ENCODE data around the gene ZNF669. TPM values are rescaled to one million over a fixed set of nuclear protein-coding genes. Genes with fewer than 3 reads are reported as not detected.
A peak's percentile ranks its signal among the peaks of the same experiment; 100 is the strongest.
"Not testable (repeated sequence)": the region's sequence is repeated elsewhere in the genome, so short reads cannot be mapped to it uniquely, and the experiment has no call there.

ZNF669 gene
- total RNA-seq, result 1 to 10 TPM; 9.4 to 10.0 TPM
- polyA plus RNA-seq, result 15.7 TPM

GRCh38 chr1:247103859-247104591, at the start of gene ZNF669:
TSS of gene ZNF669 (minus strand) at chr1:247104356. CDS start at chr1:247104199, 157 bp downstream.
- peak within 1 kb of the TSS; percentile 89 to 97 (median 93) for H3K4me3 Mint-ChIP-seq
- DNase-seq, result peak; percentile 83 to 93 (median 88)
- peaks cover 14 to 29% (median 25%) of the 10 kb centered on the region in 3 donors for H3K4me1 Mint-ChIP-seq
- peaks cover 23% of the 10 kb centered on the region for H3K9me3 ChIP-seq (ENCODE audit: low read length)
- H3K36me3 Mint-ChIP-seq, result peaks cover 20 to 41% (median 38%) of the 10 kb centered on the region in 3 donors
- peaks cover 14 to 41% (median 36%) of the 10 kb centered on the region in 5 donors for H3K9me3 Mint-ChIP-seq
- H3K4me3 ChIP-seq (ENCODE audit: low read length), result peak within 1 kb of the TSS; percentile 71
- CTCF ChIA-PET, result no interaction called here
- H3K27me3 ChIP-seq (ENCODE audit: insufficient read depth, low read length, poor library complexity, severe bottlenecking), result no peaks in the 10 kb centered on the region
- peak within 1 kb of the TSS; percentile 73 to 97 (median 85) for H3K27ac Mint-ChIP-seq
- peaks cover 5% of the 10 kb centered on the region for H3K4me1 ChIP-seq (ENCODE audit: insufficient read depth, low read length)
- peaks cover 25% of the 10 kb centered on the region for H3K36me3 ChIP-seq (ENCODE audit: insufficient read depth, low read length)
- H3K27me3 Mint-ChIP-seq, result peaks cover 20 to 25% of the 10 kb centered on the region in 2 donors
- peak within 1 kb of the TSS; percentile 66 for H3K27ac ChIP-seq (ENCODE audit: low read depth, low read length)
- POLR2A ChIA-PET, result interaction anchor here (1.8 kb wide), 1 partner anchor 106 kb away, joined by 6 read pairs; no protein-coding TSS in a partner anchor

GRCh38 chr1:247147781-247148180, 43.6 kb upstream of the ZNF669 start:
- Histone ChIP-seq H3K9me3 (ENCODE audit: low read length) (peaks cover 62% of the 10 kb centered on the region), H3K27ac (ENCODE audit: low read depth, low read length) (no peak overlapping the region), H3K4me3 (ENCODE audit: low read length) (no peak overlapping the region), H3K27me3 (ENCODE audit: insufficient read depth, low read length, poor library complexity, severe bottlenecking) (no peaks in the 10 kb centered on the region), H3K4me1 (ENCODE audit: insufficient read depth, low read length) (no peaks in the 10 kb centered on the region), H3K36me3 (ENCODE audit: insufficient read depth, low read length) (peaks cover 4% of the 10 kb centered on the region)
- POLR2A ChIA-PET, result no interaction called here
- Mint-ChIP-seq H3K4me3 (no peak overlapping the region), H3K4me1 (no peaks in the 10 kb centered on the region), H3K27me3 (no peaks in the 10 kb centered on the region), H3K36me3 (peaks cover 26 to 72% (median 56%) of the 10 kb centered on the region in 3 donors), H3K27ac (no peak overlapping the region), H3K9me3 (peaks cover 36 to 86% (median 77%) of the 10 kb centered on the region in 5 donors)
- no peak for DNase-seq
- CTCF ChIA-PET, result no interaction called here

GRCh38 chr1:247147120-247147519, 43.0 kb upstream of the ZNF669 start:
- H3K27me3 ChIP-seq (ENCODE audit: insufficient read depth, low read length, poor library complexity, severe bottlenecking); CTCF ChIA-PET; H3K27ac Mint-ChIP-seq; H3K4me3 ChIP-seq (ENCODE audit: low read length); H3K4me1 ChIP-seq (ENCODE audit: insufficient read depth, low read length); H3K36me3 ChIP-seq (ENCODE audit: insufficient read depth, low read length); DNase-seq; H3K27ac ChIP-seq (ENCODE audit: low read depth, low read length); H3K27me3 Mint-ChIP-seq; H3K4me1 Mint-ChIP-seq: not testable (repeated sequence)
- H3K4me3 Mint-ChIP-seq, result peak overlapping the region in 1 of 7 donors; percentile 15
- H3K36me3 Mint-ChIP-seq, result peaks cover 26 to 74% (median 55%) of the 10 kb centered on the region in 3 donors
- POLR2A ChIA-PET, result interaction anchor here (0.7 kb wide), 1 partner anchor 38 kb away, joined by 4 read pairs; no protein-coding TSS in a partner anchor
- peaks cover 39 to 88% (median 77%) of the 10 kb centered on the region in 5 donors for H3K9me3 Mint-ChIP-seq
- peaks cover 66% of the 10 kb centered on the region for H3K9me3 ChIP-seq (ENCODE audit: low read length)

- Histone ChIP-seq H3K27ac (ENCODE audit: low read depth, low read length) (no peak overlapping the region), H3K4me1 (ENCODE audit: insufficient read depth, low read length) (no peaks in the 10 kb centered on the region), H3K36me3 (ENCODE audit: insufficient read depth, low read length) (peaks cover 4% of the 10 kb centered on the region), H3K27me3 (ENCODE audit: insufficient read depth, low read length, poor library complexity, severe bottlenecking) (no peaks in the 10 kb centered on the region), H3K9me3 (ENCODE audit: low read length) (peaks cover 68% of the 10 kb centered on the region), H3K4me3 (ENCODE audit: low read length) (no peak overlapping the region)
- no peak overlapping the region for H3K27ac Mint-ChIP-seq
- H3K4me3 Mint-ChIP-seq, result peak overlapping the region in 1 of 7 donors; percentile 15
- H3K9me3 Mint-ChIP-seq, result peaks cover 39 to 90% (median 77%) of the 10 kb centered on the region in 5 donors
- no peaks in the 10 kb centered on the region for H3K27me3 Mint-ChIP-seq
- POLR2A ChIA-PET, result interaction anchor here (0.7 kb wide), 1 partner anchor 39 kb away, joined by 4 read pairs; no protein-coding TSS in a partner anchor
- no peaks in the 10 kb centered on the region for H3K4me1 Mint-ChIP-seq
- peaks cover 26 to 78% (median 58%) of the 10 kb centered on the region in 3 donors for H3K36me3 Mint-ChIP-seq
- DNase-seq, result no peak
- CTCF ChIA-PET, result no interaction called here
These were observed 42.5 kb upstream of the ZNF669 start for GRCh38 chr1:247146671-247147070.

- DNase-seq, result no peak
- Histone ChIP-seq H3K9me3 (ENCODE audit: low read length) (peaks cover 78% of the 10 kb centered on the region), H3K4me1 (ENCODE audit: insufficient read depth, low read length) (no peaks in the 10 kb centered on the region), H3K36me3 (ENCODE audit: insufficient read depth, low read length) (peaks cover 4% of the 10 kb centered on the region), H3K27me3 (ENCODE audit: insufficient read depth, low read length, poor library complexity, severe bottlenecking) (no peaks in the 10 kb centered on the region), H3K4me3 (ENCODE audit: low read length) (no peak overlapping the region), H3K27ac (ENCODE audit: low read depth, low read length) (no peak overlapping the region)
- peaks cover 25 to 81% (median 62%) of the 10 kb centered on the region in 3 donors for H3K36me3 Mint-ChIP-seq
- no peaks in the 10 kb centered on the region for H3K4me1 Mint-ChIP-seq
- H3K27ac Mint-ChIP-seq, result no peak overlapping the region
- CTCF ChIA-PET, result no interaction called here
- H3K9me3 Mint-ChIP-seq, result peaks cover 45 to 90% (median 81%) of the 10 kb centered on the region in 5 donors
- POLR2A ChIA-PET, result no interaction called here
- no peaks in the 10 kb centered on the region for H3K27me3 Mint-ChIP-seq
- H3K4me3 Mint-ChIP-seq, result no peak overlapping the region
These were observed 41.1 kb upstream of the ZNF669 start for GRCh38 chr1:247145279-247145678.

GRCh38 chr1:247139557-247139956, 35.4 kb upstream of the ZNF669 start:
- POLR2A ChIA-PET; H3K27me3 ChIP-seq (ENCODE audit: insufficient read depth, low read length, poor library complexity, severe bottlenecking); H3K4me3 Mint-ChIP-seq; H3K4me3 ChIP-seq (ENCODE audit: low read length); DNase-seq; H3K36me3 ChIP-seq (ENCODE audit: insufficient read depth, low read length); H3K4me1 Mint-ChIP-seq; H3K27ac Mint-ChIP-seq; H3K4me1 ChIP-seq (ENCODE audit: insufficient read depth, low read length); CTCF ChIA-PET; H3K27me3 Mint-ChIP-seq; H3K27ac ChIP-seq (ENCODE audit: low read depth, low read length): not testable (repeated sequence)
- H3K36me3 Mint-ChIP-seq, result peaks cover 9 to 83% (median 42%) of the 10 kb centered on the region in 3 donors
- H3K9me3 Mint-ChIP-seq, result peaks cover 72 to 94% (median 86%) of the 10 kb centered on the region in 5 donors
- peaks cover 50% of the 10 kb centered on the region for H3K9me3 ChIP-seq (ENCODE audit: low read length)

DNA sequence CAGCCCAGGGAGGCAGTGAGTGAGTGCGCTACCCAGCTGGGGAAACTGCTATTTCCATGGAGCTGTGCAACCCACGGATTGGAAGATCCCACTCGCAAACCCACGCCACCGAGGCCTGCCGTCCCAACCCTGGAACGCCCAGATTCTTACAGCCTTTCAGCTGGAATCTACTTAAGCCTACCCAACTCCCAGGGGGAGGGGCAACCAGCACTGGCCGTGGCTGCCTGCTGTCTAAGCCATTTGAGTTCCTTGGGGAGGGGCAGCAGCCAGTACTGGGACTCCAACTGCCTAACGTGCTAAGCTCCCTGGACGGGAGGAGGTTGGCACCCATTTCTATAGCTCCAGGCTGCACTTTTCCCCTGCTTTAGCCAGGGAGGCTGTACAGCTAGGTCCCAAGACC, 27.1 kb upstream of the ZNF669 start:
- H3K4me3 Mint-ChIP-seq, result no peak overlapping the region
- Histone ChIP-seq H3K36me3 (ENCODE audit: insufficient read depth, low read length) (no peaks in the 10 kb centered on the region), H3K27me3 (ENCODE audit: insufficient read depth, low read length, poor library complexity, severe bottlenecking) (no peaks in the 10 kb centered on the region), H3K27ac (ENCODE audit: low read depth, low read length) (no peak overlapping the region), H3K9me3 (ENCODE audit: low read length) (peaks cover 9% of the 10 kb centered on the region), H3K4me3 (ENCODE audit: low read length) (no peak overlapping the region), H3K4me1 (ENCODE audit: insufficient read depth, low read length) (no peaks in the 10 kb centered on the region)
- peaks cover 18 to 54% (median 35%) of the 10 kb centered on the region in 3 donors for H3K36me3 Mint-ChIP-seq
- no peaks in the 10 kb centered on the region for H3K27me3 Mint-ChIP-seq
- DNase-seq, result no peak
- peak overlapping the region in 1 of 8 donors; percentile 9 for H3K27ac Mint-ChIP-seq
- peaks cover 35 to 57% (median 51%) of the 10 kb centered on the region in 5 donors for H3K9me3 Mint-ChIP-seq
- ChIA-PET POLR2A (no interaction called here), CTCF (interaction anchor here (1.5 kb wide), 1 partner anchor 12 kb away, joined by 4 read pairs; no protein-coding TSS in a partner anchor)
- peaks cover 7 to 8% (median 8%) of the 10 kb centered on the region in 3 donors for H3K4me1 Mint-ChIP-seq

GRCh38 chr1:247127519-247128282, 23.5 kb upstream of the ZNF669 start:
- H3K27me3 ChIP-seq (ENCODE audit: insufficient read depth, low read length, poor library complexity, severe bottlenecking); H3K4me1 ChIP-seq (ENCODE audit: insufficient read depth, low read length); H3K4me1 Mint-ChIP-seq; H3K4me3 ChIP-seq (ENCODE audit: low read length); CTCF ChIA-PET; POLR2A ChIA-PET; H3K27ac ChIP-seq (ENCODE audit: low read depth, low read length); H3K27me3 Mint-ChIP-seq; DNase-seq; H3K36me3 ChIP-seq (ENCODE audit: insufficient read depth, low read length); H3K9me3 ChIP-seq (ENCODE audit: low read length): not testable (repeated sequence)
- peaks cover 8 to 22% (median 18%) of the 10 kb centered on the region in 5 donors for H3K9me3 Mint-ChIP-seq
- peak overlapping the region; percentile 78 to 92 (median 88) for H3K4me3 Mint-ChIP-seq
- peak overlapping the region; percentile 47 to 92 (median 84) for H3K27ac Mint-ChIP-seq
- H3K36me3 Mint-ChIP-seq, result peaks cover 12 to 24% (median 16%) of the 10 kb centered on the region in 3 donors
